Endothelial cell of umbilical vein (primary cell): ENCODE measurements around the gene RRP8.
A peak's percentile ranks its signal among the peaks of the same experiment; 100 is the strongest.

Experiments used
- CTCF ChIP-seq, 2 donors: IDR thresholded peaks; 1 replicate in 1 of 2; 2 replicates in 1 of 2; pipeline ENCODE4 v1.5.1; 2011; ENCODE audit warnings: low read length in 2 of 2, mild to moderate bottlenecking in 2 of 2, moderate library complexity in 2 of 2, control low read depth in 1 of 2, inconsistent platforms in 1 of 2, low read depth in 1 of 2; ENCODE audit not compliant: insufficient read depth in 1 of 2; ENCODE audit errors: extremely low read depth in 1 of 2
- GATA2 ChIP-seq: IDR thresholded peaks from 2 replicates; pipeline ENCODE4 v1.7.0; 2011; ENCODE audit warnings: low read depth, mild to moderate bottlenecking, moderate library complexity, mixed read lengths, low read length; ENCODE audit not compliant: insufficient read length, insufficient read depth
- JUN ChIP-seq: IDR thresholded peaks from 2 replicates; pipeline ENCODE4 v1.6.1; 2011; ENCODE audit warnings: borderline replicate concordance, low read depth; ENCODE audit not compliant: insufficient read length, insufficient read depth
- MYC ChIP-seq: IDR thresholded peaks from one replicate; pipeline ENCODE4 v1.6.1; 2011; ENCODE audit warnings: mild to moderate bottlenecking, low read depth, low read length
- POLR2A ChIP-seq: IDR thresholded peaks from 2 replicates; pipeline ENCODE4 v1.6.1; 2012; ENCODE audit warnings: low read depth, mild to moderate bottlenecking, control low read depth, low read length
- POLR2AphosphoS5 ChIP-seq: IDR thresholded peaks from 2 replicates; pipeline ENCODE4 v1.6.1; 2012; ENCODE audit warnings: low read depth, mild to moderate bottlenecking, control low read depth, low read length, moderate library complexity; ENCODE audit not compliant: insufficient read depth

DNA sequence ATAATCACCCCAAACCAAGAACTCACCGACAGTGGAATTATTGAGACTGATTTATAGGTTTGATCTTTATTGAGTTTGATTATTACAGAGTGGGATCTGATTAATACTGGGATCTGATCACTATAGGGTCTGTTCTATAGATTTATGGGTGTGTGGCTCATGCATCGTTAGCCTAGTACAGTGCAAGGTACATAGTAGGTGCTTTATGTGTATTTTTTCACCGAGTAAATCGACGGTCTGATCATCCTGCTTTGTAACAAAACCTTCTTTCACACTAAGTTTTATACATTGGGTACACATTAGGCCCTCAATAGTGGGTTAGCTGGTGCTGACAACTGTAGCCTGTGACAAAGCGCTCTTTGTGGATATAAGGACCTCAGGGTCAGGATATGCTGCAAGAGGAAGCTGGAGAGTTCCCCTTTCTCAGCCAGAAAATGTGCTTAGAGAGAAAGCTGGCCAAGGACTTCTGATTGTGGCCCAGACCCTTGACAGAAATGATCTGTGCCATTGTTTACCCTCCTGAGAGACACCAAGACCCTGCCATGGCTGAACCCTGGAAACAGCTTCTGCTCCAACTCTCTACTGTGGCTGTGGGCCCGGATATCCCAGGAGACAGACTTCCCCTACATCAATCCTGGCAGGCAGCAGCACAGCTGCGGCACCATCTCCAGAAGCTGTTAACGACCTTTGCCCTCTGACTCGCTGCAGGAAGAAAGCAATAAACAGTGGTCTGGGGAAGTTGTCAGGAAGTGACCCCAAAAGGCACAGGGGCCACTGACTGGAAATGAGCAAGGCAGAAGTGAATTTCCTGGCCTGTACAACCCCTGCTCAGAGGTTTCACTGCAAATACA lies 31.9 kb upstream of the RRP8 start:
- no peak for TF ChIP-seq CTCF (IDR thresholded peaks at IDR 0.05; ENCODE audit: extremely low read depth in 1 of 2, insufficient read depth in 1 of 2, low read depth in 1 of 2, low read length in 2 of 2)
- TF ChIP-seq POLR2A = peak; percentile 83
- TF ChIP-seq GATA2 = peak; percentile 80
- TF ChIP-seq JUN = peak; percentile 82
- peak; percentile 100 for TF ChIP-seq POLR2AphosphoS5
- TF ChIP-seq MYC = peak; percentile 46
